ENCODE data around the gene GOLGA6B. TPM values are rescaled to one million over a fixed set of nuclear protein-coding genes. Genes with fewer than 3 reads are reported as not detected.
A peak's percentile ranks its signal among the peaks of the same experiment; 100 is the strongest.

Gene GOLGA6B
- total and polyA plus RNA-seq, 2 of the 13 experiments (the other 11 are each of a cell fraction or from before 2014, with no cell fraction given): 0.04 TPM; not detected in 1

DNA sequence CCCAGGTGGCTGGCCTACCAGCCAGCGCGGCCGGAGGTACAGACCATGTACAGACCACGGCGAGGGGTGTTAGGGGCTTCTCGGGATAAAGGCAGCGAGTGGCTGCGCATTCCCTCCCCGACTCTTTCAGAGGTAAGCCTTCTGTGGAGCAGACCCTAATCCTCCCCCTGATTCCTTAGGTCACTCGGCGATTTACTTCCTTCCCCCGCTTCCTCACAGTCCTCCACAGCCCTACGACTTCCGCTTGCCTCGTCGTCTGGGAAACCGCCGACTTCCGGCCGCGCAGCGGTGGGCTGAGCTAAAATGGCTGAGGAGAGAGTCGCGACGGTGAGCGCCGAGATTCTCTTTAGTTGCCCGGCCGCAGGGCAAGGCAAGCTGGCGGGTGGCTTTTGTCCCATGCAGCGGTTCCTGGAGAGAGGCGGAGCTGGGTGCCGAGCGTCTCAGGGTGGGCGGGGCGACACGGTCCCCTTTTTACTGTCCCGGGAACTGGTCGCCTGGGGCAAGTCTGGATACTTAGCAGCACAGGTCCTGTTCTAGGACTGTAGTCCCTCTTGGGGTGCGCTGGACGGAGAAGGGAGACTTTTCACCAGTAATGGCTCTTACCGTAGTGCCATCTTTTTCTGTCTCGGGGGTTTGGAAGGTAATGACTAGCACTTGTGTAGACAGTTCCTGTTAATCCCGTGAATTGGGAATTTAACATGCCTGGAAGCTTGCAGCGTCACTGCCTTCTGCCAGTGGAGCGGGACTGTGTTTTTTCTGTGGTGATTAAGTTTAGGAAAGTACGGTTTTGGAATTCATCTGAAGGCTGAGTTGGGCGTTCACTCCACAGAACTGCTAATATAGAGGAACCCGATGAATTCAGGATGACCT lies 31.7 kb downstream of the GOLGA6B start, which contains the start of the genes BBS4 and HIGD2B (continued):
- TF ChIP-seq, protein P1, sequence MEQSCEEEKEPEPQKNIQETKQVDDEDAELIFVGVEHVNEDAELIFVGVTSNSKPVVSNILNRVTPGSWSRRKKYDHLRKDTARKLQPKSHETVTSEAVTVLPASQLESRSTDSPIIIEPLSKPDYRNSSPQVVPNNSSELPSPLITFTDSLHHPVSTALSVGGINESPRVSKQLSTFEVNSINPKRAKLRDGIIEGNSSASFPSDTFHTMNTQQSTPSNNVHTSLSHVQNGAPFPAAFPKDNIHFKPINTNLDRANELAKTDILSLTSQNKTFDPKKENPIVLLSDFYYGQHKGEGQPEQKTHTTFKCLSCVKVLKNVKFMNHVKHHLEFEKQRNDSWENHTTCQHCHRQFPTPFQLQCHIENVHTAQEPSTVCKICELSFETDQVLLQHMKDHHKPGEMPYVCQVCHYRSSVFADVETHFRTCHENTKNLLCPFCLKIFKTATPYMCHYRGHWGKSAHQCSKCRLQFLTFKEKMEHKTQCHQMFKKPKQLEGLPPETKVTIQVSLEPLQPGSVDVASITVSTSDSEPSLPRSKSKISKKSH (CRISPR knock-in tag; IDR thresholded peaks at IDR 0.05; ENCODE audit: borderline replicate concordance): peak; percentile 36; the same call in 1 of the 2 replicates
- TF ChIP-seq, protein P2, sequence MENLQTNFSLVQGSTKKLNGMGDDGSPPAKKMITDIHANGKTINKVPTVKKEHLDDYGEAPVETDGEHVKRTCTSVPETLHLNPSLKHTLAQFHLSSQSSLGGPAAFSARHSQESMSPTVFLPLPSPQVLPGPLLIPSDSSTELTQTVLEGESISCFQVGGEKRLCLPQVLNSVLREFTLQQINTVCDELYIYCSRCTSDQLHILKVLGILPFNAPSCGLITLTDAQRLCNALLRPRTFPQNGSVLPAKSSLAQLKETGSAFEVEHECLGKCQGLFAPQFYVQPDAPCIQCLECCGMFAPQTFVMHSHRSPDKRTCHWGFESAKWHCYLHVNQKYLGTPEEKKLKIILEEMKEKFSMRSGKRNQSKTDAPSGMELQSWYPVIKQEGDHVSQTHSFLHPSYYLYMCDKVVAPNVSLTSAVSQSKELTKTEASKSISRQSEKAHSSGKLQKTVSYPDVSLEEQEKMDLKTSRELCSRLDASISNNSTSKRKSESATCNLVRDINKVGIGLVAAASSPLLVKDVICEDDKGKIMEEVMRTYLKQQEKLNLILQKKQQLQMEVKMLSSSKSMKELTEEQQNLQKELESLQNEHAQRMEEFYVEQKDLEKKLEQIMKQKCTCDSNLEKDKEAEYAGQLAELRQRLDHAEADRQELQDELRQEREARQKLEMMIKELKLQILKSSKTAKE (CRISPR knock-in tag; IDR thresholded peaks at IDR 0.05; ENCODE audit: borderline replicate concordance): no peak; the same call in 1 of the 2 replicates
- TF ChIP-seq, protein P3, sequence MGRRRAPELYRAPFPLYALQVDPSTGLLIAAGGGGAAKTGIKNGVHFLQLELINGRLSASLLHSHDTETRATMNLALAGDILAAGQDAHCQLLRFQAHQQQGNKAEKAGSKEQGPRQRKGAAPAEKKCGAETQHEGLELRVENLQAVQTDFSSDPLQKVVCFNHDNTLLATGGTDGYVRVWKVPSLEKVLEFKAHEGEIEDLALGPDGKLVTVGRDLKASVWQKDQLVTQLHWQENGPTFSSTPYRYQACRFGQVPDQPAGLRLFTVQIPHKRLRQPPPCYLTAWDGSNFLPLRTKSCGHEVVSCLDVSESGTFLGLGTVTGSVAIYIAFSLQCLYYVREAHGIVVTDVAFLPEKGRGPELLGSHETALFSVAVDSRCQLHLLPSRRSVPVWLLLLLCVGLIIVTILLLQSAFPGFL (CRISPR knock-in tag; IDR thresholded peaks at IDR 0.05): no peak
- TF ChIP-seq SAFB2 (CRISPR knock-in tag; IDR thresholded peaks at IDR 0.05; ENCODE audit: borderline replicate concordance, low read depth) (no peak), ZNF263 (CRISPR knock-in tag; IDR thresholded peaks at IDR 0.05) (peak; percentile 91), U2AF1 (optimal IDR thresholded peaks at IDR 0.05; ENCODE audit: low read depth, low read length) (peak; percentile 80), ZNF652 (CRISPR knock-in tag; IDR thresholded peaks at IDR 0.05; ENCODE audit: borderline replicate concordance, low read depth) (no peak), ZNF75D (CRISPR knock-in tag; IDR thresholded peaks at IDR 0.05; ENCODE audit: borderline replicate concordance) (no peak), KLF6 (CRISPR knock-in tag; IDR thresholded peaks at IDR 0.05) (0 out of 2 replicates have a peak, but pooled peaks have one; percentile 12), SNAPC5 (CRISPR knock-in tag; IDR thresholded peaks at IDR 0.05; ENCODE audit: borderline replicate concordance) (0 out of 2 replicates have a peak, but pooled peaks have one; percentile 16), STAG1 (CRISPR knock-in tag; IDR thresholded peaks at IDR 0.05) (no peak), ZSCAN20 (CRISPR knock-in tag; IDR thresholded peaks at IDR 0.05; ENCODE audit: borderline replicate concordance) (no peak; the same call in 1 of the 2 replicates), SMYD3 (CRISPR knock-in tag; IDR thresholded peaks at IDR 0.05) (no peak), ATM (IDR thresholded peaks at IDR 0.05; ENCODE audit: borderline replicate concordance) (no peak)
- TF ChIP-seq, protein P4, sequence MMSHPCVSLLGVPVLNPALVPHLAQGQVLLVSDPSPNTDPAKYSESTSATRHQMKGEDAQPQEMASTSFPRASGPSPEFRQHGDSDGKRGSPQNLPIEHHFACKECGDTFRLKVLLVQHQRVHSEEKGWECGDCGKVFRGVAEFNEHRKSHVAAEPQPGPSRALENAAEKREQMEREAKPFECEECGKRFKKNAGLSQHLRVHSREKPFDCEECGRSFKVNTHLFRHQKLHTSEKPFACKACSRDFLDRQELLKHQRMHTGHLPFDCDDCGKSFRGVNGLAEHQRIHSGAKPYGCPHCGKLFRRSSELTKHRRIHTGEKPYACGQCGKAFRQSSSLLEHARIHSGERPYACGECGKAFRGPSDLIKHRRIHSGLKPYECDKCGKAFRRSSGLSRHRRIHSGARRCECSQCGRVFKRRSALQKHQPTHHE (CRISPR knock-in tag; IDR thresholded peaks at IDR 0.05; ENCODE audit: borderline replicate concordance): no peak

Data from HepG2 (cell line).